ENCODE data around the gene ME3.
A peak's percentile ranks its signal among the peaks of the same experiment; 100 is the strongest.

ME3 gene

GRCh38 chr11:86704710-86705109, 32.3 kb upstream of the ME3 start:
- in situ Hi-C loops (cut with HindIII; ENCODE audit: low sequenced_read_pairs), result no loop called here

GRCh38 chr11:86703987-86704386, 31.6 kb upstream of the ME3 start:
- no peak for TF ChIP-seq CTCF (IDR thresholded peaks at IDR 0.05; ENCODE audit: low read depth, low read length, missing control alignments)
- in situ Hi-C loops (cut with HindIII; ENCODE audit: low sequenced_read_pairs), result no loop called here
- no peak for DNase-seq (ENCODE audit: low read depth)
- H3K4me3 ChIP-seq (ENCODE audit: low read depth, low read length), result no peak overlapping the region

More at GRCh38 chr11:86704710-86705109, 32.3 kb upstream of the ME3 start:
- no peak for DNase-seq (ENCODE audit: low read depth)
- H3K4me3 ChIP-seq (ENCODE audit: low read depth, low read length), result no peak overlapping the region
- no peak for TF ChIP-seq CTCF (IDR thresholded peaks at IDR 0.05; ENCODE audit: low read depth, low read length, missing control alignments)

GRCh38 chr11:86702220-86702983, 30.0 kb upstream of the ME3 start:
- no peak overlapping the region for H3K4me3 ChIP-seq (ENCODE audit: low read depth, low read length)
- no peak for TF ChIP-seq CTCF (IDR thresholded peaks at IDR 0.05; ENCODE audit: low read depth, low read length, missing control alignments)
- DNase-seq (ENCODE audit: low read depth), result no peak
- in situ Hi-C loops (cut with HindIII; ENCODE audit: low sequenced_read_pairs), result no loop called here

- H3K4me3 ChIP-seq (ENCODE audit: low read depth, low read length), result no peak overlapping the region
- in situ Hi-C loops (cut with HindIII; ENCODE audit: low sequenced_read_pairs), result no loop called here
- DNase-seq (ENCODE audit: low read depth), result no peak
- no peak for TF ChIP-seq CTCF (IDR thresholded peaks at IDR 0.05; ENCODE audit: low read depth, low read length, missing control alignments)
These were observed 26.8 kb upstream of the ME3 start for GRCh38 chr11:86699040-86699791.

- peak; percentile 43 for DNase-seq (ENCODE audit: low read depth)
- no peak for TF ChIP-seq CTCF (IDR thresholded peaks at IDR 0.05; ENCODE audit: low read depth, low read length, missing control alignments)
- in situ Hi-C loops (cut with HindIII; ENCODE audit: low sequenced_read_pairs), result no loop called here
- no peak overlapping the region for H3K4me3 ChIP-seq (ENCODE audit: low read depth, low read length)
These were observed 26.2 kb upstream of the ME3 start for GRCh38 chr11:86698639-86699038.

- no peak for DNase-seq (ENCODE audit: low read depth)
- no peak for TF ChIP-seq CTCF (IDR thresholded peaks at IDR 0.05; ENCODE audit: low read depth, low read length, missing control alignments)
- in situ Hi-C loops (cut with HindIII; ENCODE audit: low sequenced_read_pairs), result no loop called here
- no peak overlapping the region for H3K4me3 ChIP-seq (ENCODE audit: low read depth, low read length)
These were observed 24.0 kb upstream of the ME3 start for GRCh38 chr11:86696451-86696850.

All from astrocyte of the cerebellum (primary cell).